GM21367 (cell line): ENCODE results near the gene PDE5A.

Experiments
- ATAC-seq: cut with Tn5 transposase; IDR thresholded peaks from one replicate; pipeline ENCODE4 v1.9.1; 2021; ENCODE audit not compliant: unreplicated experiment

PDE5A gene

DNA sequence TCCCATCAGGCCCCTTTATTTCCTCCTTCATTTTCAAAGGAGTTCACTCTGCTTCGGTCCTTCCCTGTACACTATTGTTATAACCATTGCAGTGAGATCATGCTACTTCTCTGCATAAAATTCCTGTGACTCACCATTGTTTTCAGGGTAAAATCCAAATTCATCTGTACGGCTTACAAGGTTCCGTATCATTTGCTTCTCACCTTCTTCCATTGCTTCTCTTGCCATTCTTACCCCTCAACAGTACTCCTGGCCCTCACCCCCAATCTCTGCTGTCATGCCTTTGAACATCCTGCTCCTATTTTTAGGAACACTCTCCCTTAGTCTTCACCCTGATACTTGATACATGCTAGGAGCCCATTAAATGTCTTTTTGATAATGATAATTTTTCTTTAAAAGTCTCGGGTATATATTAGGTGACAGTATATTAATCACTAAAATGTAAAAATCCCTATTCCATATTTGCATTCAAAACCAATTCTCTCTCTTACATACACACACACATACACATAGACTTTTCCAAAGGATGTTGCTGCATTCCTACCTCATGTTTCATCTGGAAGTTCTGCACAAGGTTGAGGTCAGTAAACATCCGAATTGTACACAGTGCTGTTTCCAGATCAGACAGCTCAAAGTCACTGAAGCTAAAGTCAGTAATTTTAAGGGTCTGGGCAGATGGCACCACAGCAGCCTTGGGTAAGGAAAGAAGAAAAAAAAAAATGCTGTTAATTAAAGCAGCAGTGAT, 103.4 kb downstream of the PDE5A start:
- ATAC-seq: no peak

DNA sequence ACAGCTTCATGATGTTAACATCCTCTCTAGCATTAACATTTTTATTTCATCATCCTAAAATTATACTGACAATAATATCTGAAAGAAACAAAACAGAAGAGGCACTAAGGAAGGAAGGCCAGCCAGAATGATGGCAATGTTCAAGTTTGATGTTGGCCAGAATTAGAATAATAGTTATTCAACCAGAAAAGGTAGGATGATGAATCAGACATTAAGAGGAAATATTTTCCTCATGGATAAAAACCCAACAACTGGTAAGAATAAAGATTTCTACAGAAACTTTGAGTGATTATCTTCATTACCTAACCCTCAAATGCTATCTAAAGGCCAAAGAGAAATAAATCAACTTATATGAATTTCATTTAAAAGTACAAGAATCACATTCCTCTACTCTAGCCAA, 105.2 kb downstream of the PDE5A start:
- ATAC-seq: no peak

DNA sequence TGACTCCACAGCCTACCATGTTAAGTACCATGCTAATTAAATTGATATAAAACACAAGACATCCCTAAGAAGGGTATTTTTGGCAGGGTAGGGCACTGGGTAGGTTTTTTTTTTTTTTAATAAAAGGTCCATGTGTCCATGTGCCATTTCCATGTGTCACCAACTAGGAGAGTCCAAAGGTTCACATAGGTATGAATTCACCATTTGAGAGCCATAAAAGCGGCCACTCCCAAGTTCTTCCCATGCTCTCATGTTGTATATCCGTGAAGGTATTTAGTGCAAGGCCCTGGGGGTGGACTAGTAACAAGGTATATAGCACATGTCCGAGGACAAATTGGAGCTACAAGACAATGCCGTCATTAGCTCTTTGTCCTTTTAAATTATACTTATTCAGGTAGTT, 107.3 kb downstream of the PDE5A start:
- ATAC-seq: no peak

DNA sequence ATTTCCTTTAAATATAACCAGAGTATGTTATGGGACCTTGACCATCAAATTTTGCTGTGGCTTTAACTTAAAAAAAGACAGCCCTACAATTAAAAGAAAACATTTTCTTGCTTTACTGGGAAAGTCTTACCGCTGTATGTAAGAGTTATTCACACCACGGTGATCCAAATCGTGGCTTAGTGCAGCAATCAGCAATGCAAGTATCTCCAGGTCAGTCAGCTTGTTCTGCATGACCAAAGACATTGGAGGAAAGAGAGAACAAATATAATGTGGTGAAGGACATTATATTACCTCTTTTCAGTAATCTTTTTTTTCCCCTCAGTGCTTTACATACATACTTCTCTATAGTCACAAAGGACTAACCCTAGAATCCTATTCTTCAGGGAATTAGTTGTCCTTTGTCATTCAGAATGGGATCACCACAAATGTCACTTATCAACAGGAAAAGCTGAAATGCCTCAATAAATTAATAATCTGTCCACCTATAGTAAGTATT, 109.6 kb downstream of the PDE5A start:
- ATAC-seq: no peak

DNA sequence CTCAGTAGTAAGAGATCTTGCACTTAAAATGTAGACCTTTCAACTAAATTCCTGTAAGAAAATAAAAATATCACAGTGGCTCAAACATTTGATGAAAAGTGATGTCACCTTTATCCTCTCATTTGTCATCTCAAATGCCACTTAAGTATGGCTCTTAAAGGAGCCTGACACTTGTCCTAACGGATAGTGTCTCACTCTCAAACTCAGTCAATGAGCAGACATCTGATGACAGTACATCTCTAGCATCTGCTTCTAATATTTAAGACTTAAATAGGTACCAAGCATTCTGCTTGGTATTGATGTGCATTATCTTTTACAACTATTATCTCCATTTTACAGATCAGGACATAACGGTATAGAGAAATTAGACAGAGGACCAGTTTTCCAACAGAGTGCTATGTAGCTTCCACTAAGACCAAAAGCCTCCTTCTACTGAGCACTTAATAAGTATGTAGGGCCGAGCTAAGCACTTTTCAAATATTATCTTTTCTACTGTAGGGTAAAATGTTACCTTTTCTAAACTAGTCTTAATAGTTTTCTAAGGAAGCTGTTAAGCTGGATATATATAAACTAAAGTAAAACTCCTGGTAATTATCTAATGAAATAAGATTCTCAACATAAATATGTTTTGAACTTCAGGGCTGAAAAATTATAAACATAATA, 110.2 kb downstream of the PDE5A start:
- ATAC-seq: no peak

DNA sequence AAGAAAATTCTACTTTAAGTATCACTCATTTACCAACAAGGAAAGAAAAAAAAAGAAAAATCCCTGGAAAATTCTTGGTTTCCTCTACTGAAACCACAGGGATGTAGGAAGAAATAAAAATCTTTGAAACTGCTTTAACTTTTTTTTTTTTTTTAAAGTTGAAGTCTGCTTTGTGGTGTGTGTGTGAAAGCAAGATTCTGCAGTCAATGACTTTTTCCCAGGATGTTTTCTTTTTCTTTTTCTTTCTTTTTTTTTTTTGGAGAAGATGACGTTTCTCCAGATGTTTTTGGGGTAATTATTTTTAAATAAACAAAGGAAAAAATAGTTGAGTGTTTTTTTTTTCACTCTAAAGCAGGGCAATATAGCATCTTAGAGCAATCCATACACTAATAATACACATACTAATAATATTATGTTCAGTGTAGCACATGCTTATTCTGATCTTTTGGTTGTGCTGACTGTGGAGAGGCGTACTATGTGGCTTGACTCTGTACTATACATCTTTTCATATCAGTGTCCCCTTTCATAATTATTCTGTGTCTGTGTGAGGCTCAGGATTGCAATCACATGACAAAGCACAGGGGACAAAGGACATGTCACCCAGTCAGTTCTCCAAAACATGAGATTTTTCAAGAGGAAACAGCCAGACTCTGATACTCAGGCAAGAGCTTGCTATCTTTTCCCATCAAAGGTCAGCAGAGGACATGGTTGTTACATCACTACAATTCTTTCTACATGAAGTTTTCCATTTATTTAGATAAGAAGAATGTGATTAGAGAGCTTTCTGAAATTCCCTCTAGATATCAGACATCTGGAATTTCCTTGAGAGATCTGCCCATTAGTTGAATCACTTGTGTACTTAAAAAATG, 111.0 kb downstream of the PDE5A start:
- ATAC-seq: no peak

DNA sequence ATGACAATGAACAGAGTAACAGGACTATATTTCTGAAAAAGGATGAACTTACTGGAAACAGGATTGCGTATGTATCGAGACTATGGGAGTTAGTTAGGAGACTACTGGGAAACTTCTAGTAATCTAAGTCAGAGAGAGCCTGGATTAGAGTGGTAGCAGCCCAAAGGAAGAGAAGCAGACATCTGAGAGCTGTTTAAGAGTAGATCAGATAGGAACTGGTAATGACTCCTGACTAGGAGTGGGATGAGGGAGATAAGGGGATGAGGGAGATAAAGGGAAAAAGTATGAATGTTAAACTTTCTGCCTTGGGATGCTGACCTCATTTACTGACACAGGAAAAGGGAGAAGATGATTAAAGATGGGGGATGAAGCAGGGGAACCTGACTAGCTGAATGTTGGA, 116.2 kb downstream of the PDE5A start:
- ATAC-seq: no peak

DNA sequence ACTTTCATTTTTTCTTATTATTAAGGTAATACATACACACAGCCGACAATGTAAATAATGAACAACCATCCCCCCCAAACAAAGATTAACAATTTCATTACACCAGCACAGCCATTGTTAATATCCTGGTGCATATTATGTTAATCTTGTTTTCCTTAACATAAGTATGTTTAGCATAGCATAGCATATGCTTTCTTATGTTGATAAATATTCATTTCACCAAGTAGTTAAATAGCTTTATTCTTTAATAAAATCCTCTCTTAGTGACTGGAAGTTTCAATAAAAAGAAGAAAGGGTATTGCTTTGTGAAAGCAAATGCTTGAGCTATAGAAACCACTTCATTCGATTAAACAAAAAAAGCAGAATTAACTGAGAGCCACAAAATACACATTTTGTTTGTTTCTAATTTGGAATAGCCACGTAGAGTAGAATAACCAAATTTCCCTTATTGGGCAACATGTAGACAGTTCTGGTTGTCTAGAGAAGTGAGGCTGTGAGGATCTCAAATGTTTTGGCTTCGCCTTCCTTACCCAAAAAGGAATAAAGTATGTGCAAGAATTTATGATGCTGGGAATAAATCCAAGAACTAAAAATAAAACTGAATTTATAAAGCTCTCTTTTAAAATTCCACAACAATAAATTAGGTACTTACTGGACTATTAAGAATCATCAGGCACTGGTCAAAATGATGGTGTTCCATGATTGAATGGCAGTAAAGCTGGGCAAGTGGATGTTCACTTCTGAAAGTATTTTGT, 118.0 kb downstream of the PDE5A start:
- no peak for ATAC-seq

DNA sequence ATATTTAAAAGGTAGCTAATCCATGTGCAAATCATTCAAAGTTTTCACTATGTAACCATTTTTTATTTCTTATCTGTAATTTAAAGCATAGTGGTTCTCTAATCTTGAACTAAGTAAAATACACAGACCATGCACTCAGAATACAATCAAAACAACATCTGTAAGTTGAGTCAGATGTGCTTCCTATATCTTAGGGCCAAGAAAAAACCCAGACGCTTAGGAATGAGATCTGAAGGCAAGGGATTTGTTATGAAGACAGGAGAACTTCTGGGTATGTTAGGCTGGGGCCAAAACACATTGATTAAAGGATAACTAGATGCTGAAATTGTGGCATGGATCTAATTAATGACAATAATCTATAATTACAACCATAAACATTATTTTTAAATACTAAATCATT, 120.3 kb downstream of the PDE5A start:
- ATAC-seq: no peak

DNA sequence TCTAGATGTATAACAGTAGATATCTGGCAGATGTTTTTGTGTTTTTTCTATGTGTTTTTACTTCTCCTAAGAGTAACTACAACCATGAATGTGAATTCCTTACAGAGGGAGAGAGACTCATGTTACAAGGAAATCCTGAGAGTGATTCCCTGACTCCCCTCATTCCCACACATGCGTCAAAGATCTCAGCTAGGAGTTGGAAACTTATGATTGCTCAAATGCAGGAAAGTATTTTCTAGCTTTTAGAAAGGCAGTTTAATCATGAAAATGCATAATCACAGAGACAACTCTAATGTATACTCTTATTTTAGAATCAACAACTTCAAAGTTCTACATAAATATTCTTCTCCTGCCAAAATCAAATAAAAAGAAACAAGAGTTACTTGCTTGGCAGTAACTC, 121.8 kb downstream of the PDE5A start:
- ATAC-seq: no peak

DNA sequence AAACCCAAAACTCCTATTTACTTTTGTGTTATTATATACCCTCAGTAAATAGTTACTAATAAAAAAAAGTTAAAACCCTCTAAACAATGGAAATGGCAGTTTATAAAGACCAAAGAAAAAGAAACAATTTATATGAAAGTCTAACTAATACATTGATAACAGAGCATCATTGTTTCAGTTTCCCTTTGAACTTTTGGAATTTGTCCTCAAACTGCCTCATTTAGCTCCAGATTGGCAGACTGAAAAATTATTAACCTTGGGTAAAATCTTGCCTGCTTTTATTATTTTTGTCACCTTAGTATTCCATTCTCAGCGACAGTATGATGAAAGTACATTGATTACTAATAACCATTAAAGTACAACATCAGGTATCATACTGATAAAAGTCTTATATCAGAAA, 124.0 kb downstream of the PDE5A start:
- no peak for ATAC-seq

DNA sequence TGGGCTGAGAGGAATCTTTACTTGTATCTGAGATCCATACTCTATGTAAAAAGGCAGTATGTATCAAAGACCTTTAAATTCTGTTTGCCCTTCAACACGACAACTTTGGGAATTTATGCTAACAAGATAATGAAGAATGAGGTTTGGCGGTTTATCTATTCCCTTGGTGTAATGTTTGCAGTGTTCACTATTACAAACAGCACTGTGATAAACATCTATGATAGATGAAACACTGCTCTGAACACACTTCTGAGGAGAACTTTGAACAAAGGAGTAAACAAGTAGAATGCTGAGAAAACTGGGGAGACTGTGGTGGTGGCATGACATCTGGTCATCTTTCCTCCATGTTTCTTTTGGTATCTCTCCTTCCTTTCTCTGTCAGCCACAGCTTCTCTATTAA, 126.9 kb downstream of the PDE5A start:
- ATAC-seq: no peak

DNA sequence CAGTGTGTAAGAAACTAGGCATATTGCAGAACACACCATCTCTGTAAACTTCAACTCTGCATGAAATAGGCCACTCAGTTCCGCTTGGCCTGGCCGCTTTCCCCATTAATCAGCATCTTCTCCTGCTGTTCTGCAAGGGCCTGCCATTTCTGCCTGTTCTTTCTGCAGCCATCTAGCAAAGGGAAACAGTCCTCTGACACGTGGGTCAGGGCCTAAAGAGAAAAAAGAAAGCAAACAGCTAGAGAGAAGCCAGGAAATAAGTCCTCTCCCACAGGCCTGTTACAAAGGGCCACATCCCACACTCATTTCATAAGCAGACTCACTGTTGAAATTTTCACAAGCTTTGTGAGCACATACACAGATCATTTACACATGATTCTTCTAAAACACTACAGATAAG, 130.1 kb downstream of the PDE5A start:
- no peak for ATAC-seq

DNA sequence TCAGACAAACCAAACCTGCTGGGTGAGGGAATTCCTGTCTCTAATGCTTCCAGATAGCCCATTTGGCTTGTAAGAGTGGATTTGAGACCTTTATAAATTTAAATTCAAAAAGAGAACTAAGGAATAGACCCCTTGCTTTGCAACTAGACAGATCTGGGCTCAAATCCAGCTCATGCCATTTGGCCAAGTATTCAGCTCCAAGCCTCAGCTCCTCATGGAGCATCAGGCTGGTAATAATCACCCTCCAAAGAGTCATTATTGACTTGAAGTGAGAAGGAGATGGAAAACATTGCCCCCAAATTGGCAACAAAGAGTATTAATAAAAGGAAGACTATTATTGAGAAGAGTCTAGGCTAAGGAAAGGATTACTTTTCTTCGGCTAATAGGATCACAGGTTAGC, 134.7 kb downstream of the PDE5A start:
- no peak for ATAC-seq

DNA sequence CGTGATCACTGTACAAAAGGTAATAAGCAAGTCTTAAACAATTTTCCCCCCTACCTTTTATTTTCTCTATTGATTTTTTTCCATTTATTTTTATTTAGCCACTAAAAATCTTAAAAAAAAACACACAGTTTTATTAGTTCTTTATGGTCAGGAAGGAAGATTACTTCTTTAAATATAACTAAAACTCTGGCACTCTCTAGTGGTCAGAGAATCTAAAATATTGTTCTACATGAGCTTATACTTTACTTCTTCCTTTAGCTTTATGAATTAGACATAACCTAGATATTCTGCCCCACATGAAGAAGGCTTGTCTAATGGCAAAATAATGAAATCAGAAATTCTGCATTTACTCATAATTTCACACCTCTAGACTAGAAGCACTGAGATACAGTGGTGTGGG, 135.2 kb downstream of the PDE5A start:
- ATAC-seq: no peak

DNA sequence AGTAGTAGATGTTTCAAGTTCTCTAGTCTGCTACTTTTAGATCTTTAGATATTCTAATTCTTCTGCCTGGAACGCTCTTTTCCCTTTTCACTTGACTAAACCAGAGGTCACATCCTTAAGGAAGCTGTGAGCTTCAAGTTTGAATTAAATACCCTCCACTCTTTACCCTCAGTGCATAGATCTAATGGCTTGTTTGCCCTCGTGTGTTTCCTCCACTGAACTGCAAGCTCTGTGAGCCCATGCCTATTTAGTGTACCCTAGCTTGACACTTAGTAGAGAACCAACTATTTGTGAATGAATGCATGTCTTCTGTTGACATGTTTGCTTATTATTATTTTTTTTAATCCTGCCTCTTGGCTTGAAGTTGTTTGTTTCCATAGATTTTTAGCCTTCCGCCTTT, 138.3 kb downstream of the PDE5A start:
- ATAC-seq: peak; percentile 54

DNA sequence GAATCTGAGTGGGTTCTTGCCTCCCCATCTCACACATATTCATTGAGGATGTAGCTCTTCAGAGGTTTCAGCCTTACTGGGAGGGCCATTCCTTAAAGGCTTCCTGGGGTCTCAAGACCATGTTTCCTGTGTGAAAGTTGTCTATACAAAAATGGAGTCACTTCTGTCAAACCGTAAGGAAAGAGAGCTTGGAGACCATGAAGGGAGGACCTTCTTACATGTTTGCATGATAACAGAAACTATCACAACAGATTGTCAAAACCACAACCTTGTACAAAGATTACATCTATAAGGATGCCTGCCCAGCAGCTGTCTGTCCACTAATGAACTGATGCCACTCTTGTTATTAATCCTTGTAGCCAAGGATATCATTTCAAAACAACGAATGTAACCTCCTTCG, 139.3 kb downstream of the PDE5A start:
- ATAC-seq: no peak

DNA sequence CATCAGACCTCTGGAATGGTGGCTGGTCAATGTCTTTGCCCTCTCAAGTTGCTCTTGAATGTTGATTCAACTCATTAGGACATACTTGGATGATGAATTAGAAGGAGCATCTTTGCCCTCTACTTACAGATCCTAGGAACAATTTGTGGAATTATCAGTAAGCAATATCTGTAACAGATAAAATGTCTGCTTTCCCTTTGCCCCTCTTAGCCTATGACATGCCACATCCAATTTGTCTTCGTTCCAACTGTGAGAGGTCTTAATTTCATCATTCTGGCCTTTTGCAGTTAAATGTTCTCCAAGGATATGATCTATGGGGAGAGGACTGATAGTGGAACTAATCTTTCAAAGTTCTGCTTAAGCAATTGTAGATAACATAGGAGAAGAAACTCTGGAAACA, 148.3 kb downstream of the PDE5A start:
- ATAC-seq: no peak

DNA sequence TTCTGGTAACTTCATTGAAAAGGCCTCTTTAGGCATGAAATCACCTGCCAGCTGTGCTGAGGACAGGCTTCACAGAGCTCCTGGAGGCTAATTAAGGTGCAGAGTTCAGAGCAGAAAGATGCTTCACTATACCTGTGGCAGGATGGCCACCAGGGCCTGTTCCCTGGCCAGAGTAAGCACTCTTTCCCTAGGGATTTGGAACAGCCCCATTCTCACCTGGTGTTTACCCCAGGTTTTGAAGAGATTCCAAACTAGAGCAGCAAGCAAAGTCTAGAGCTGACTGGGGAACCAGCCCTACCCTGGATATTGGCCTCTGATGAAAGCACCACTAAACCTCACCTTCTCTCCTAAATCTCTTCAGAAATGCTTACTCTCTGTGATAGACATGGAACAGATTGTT, 148.8 kb downstream of the PDE5A start:
- ATAC-seq: no peak

DNA sequence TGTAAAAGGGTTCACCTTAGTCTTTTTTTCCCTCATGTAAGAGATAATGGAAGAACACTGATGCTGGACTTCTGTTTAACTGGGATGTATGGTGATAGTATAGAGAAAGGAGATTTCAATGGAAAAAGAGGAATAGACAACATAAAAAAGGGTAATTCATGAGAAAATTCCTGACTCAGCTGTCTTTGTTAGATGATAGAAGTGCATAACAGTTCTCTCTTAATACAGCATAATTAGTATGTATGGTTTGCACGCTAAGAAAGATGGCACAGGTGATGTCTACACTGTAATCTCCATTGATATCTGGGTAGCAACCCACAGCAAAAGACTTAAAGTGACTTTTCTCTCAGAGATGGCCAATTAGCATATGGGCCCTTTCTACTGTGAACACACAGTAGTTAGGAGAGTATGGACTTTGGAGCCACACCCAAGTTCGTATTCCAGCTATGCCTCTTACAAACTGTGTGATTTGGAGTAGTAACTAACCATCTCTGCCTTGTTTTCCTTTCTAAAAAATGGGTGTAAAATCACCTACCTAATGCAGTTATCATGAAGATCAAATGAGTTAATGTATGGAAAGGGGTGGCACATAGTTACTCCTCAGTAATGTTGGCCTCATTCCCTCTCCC, 149.3 kb downstream of the PDE5A start:
- ATAC-seq: no peak
